HG03039 (cell line): ENCODE results near the gene COL11A2.

Source experiments
- ATAC-seq: cut with Tn5 transposase; IDR thresholded peaks from one replicate; pipeline ENCODE4 v1.9.1; 2021; ENCODE audit warnings: mild to moderate bottlenecking, moderate library complexity; ENCODE audit not compliant: unreplicated experiment

The COL11A2 gene

GRCh38 chr6:33120001-33120400 is 72.3 kb downstream of the COL11A2 start:
- ATAC-seq, result no peak

- no peak for ATAC-seq
Observed at GRCh38 chr6:33118525-33119123, 73.6 kb downstream of the COL11A2 start.

GRCh38 chr6:33117811-33118277 is 74.4 kb downstream of the COL11A2 start:
- no peak for ATAC-seq

GRCh38 chr6:33116841-33117711 is 75.2 kb downstream of the COL11A2 start:
- no peak for ATAC-seq

GRCh38 chr6:33116417-33116816 is 75.8 kb downstream of the COL11A2 start:
- ATAC-seq, result no peak

GRCh38 chr6:33114406-33114805 is 77.9 kb downstream of the COL11A2 start:
- ATAC-seq, result no peak

- ATAC-seq, result no peak
Observed at GRCh38 chr6:33113755-33114154, 78.5 kb downstream of the COL11A2 start.
